Renal cortical epithelial cell (primary cell): ENCODE measurements around the gene TREH. TPM values are rescaled to one million over a fixed set of nuclear protein-coding genes. Genes with fewer than 3 reads are reported as not detected.
"Not testable (repeated sequence)": the region's sequence is repeated elsewhere in the genome, so short reads cannot be mapped to it uniquely, and the experiment has no call there.

Source experiments
- DNase-seq: peaks from one replicate; pipeline ENCODE4 v3.0.0-alpha.2; 2011; ENCODE audit warnings: low read depth
- total RNA-seq: library from RNA; depleted of rRNA; stranded (reverse); fragments of >200 nt; gene quantifications from 2 replicates; pipeline ENCODE4 v1.2.3, GENCODE V29; 2014

TREH gene, protein sequence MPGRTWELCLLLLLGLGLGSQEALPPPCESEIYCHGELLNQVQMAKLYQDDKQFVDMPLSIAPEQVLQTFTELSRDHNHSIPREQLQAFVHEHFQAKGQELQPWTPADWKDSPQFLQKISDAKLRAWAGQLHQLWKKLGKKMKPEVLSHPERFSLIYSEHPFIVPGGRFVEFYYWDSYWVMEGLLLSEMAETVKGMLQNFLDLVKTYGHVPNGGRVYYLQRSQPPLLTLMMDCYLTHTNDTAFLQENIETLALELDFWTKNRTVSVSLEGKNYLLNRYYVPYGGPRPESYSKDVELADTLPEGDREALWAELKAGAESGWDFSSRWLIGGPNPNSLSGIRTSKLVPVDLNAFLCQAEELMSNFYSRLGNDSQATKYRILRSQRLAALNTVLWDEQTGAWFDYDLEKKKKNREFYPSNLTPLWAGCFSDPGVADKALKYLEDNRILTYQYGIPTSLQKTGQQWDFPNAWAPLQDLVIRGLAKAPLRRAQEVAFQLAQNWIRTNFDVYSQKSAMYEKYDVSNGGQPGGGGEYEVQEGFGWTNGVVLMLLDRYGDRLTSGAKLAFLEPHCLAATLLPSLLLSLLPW
- not detected in 2 replicates for total RNA-seq

DNA sequence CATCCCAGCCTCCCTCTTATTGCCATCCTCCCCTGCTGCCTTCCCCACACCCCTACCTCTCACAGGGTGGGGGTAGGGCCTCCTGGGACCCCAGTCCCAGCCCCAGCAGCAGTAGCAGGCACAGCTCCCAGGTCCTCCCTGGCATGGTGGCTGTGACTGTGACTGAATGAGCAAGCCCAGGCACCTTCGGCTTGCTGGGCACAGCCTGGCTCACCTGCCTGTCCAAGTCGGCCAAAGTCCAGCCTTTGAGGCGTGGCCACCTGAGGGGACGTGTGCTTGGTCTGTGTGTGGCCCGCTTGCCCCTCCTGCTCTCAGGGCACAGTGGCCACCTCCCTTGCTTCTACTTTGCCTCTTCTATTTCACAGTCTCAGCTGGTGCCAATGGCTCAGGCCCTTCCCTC is at the start of gene TREH:
Gene TREH, minus strand, starts transcription at position 168 of the 400 bp plus-strand sequence. Its CDS starts 23 bp downstream, at position 145.
- no peak for DNase-seq

DNA sequence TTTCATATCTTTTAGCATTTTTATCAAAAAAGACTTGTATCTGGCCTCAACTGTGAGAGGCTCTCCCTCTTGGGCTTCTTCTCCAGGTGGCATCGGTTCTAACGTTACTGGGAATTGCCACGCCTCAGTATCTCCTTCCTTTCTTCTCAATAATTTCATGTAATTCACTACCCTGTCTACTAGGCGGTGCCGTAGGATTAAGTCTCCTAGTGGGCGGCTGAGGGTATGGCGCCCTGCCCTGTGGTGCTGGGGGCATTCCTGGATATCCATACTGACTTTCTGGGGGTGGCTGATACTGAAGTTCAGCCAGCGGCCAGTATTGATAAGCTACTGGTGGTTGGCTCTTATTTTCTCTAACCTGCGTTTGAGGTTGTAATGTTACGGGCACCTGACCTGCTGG is 48.7 kb upstream of the TREH start:
- DNase-seq = not testable (repeated sequence)

GRCh38 chr11:118727721-118728066 is 48.2 kb upstream of the TREH start:
- DNase-seq = peak; percentile 14

DNA sequence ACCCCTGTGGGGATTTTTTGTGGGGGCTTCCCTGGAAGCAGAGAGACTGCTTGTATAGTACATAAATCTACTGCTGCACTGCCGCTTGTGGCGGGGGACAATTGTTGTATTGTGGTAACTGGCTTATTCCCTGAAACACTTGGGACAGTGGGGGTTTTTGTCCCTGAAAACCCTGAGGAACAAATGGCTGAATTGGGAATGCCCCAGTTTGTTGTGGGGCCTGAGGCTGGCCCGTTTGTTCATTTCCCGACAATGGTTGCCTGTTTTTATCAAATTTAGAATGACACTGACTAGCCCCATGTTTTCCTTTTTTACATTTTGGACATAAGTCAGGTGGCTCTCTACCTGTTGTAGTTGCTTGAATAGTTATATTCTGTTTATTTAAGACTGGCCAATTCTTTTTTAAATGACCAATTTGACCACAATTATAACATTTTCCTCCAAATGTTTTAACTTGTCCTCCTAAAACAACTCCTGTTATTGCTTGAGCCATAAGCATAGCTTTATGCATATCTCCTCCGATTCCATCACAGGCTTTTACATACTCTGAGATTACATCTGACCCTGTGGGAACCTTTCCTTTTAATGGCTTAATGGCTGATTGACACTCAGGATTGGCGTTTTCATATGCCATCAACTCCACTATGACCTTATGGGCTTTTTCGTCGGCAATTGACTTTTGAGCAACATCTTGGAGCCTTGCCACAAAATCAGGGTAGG is 47.7 kb upstream of the TREH start:
- DNase-seq = not testable (repeated sequence)

- not testable (repeated sequence) for DNase-seq
Observed at GRCh38 chr11:118721478-118722015, 42.1 kb upstream of the TREH start.

DNA sequence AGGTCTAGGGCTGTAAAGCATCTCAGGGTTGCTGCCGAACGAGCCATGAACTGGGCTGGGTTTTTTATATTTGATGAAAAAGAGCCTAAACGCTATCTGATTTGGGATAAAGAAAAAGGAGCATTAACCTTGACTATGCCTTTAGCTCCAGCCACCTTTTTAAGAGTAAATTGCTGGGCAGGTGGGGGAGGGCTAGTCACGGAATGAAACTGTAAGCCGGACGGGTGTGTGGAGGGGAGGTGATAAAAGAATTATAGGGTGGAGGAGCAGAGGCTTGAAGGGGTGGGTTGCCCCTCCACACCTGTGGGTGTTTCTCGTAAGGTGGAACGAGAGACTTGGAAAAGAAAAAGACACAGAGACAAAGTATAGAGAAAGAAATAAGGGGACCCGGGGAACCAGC is 41.3 kb upstream of the TREH start:
- DNase-seq = not testable (repeated sequence)

- not testable (repeated sequence) for DNase-seq
Observed at GRCh38 chr11:118720078-118720477, 40.6 kb upstream of the TREH start.

DNA sequence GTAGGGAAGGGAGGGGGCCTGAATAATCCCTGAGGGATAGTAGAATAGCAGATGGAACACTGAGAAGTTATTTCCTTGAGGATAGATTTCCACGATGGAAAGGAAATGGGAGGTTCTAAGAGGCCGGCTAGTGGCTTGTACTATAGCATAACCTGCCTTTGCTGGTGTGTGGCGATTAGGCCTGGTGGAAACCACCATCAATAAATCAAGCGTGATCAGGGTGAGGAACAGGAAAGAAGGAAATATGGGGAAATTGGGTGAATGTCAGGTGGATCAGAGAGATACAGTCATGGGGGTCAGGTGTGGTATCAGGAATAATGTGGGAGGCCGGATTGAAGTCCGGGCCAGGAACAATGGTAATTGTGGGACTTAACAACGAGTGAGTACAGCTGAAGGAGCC is 39.1 kb upstream of the TREH start:
- DNase-seq = not testable (repeated sequence)

DNA sequence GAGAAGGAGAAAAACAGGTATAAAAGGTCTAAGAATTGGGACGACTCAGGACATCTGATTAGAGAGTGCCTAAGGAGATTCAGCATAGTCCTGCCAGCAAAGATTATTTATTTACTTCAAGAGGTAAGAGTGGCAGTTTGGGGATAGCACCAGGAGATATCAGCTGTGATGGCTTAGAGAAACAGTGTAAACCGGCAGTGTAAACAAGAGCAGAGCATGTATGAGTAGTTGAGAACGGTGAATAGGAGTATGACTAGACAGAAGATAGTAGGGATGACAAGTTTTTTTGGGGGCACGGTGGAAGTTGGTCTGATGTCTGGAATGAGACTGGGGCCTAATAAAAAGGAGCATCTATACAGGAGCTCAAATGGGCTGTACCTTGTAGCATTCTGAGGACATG is 38.3 kb upstream of the TREH start:
- not testable (repeated sequence) for DNase-seq

DNA sequence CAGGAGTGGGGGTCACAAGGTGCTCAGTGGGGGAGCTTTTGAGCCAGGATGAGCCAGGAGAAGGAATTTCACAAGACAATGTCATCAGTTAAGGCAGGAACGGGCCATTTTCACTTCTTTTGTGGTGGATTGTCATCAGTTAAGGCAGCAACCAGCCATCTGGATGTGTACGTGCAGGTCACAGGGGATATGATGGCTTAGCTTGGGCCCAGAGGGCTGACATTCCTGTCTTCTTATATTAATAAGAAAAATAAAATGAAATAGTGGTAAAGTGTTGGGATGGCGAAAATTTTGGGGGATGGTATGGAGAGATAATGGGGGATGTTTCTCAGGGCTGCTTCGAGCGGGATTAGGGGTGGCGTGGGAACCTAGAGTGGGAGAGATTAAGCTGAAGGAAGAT is 37.8 kb upstream of the TREH start:
- not testable (repeated sequence) for DNase-seq

DNA sequence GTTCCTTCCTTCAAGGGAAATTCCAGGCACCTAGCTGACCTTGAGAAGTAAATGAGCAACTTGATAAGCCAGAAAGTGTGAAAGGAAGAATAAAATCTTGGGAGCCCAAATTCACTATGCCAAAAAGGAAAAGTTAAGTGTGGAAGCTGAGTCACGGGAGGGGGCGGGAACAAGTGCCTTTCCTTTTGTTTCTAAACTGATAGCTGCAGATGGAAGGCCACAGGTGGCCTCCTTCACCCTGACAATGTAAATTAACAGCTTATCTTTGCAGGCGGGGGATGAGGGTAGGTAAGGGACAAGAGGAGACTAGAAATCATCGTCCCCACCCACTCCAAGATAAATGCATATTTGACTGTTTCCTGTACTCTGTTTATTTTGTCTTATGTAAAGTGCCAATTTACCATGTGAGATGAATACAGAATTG is 36.4 kb upstream of the TREH start:
- DNase-seq = no peak

- DNase-seq = no peak
Observed at GRCh38 chr11:118715245-118715831, 35.9 kb upstream of the TREH start.

DNA sequence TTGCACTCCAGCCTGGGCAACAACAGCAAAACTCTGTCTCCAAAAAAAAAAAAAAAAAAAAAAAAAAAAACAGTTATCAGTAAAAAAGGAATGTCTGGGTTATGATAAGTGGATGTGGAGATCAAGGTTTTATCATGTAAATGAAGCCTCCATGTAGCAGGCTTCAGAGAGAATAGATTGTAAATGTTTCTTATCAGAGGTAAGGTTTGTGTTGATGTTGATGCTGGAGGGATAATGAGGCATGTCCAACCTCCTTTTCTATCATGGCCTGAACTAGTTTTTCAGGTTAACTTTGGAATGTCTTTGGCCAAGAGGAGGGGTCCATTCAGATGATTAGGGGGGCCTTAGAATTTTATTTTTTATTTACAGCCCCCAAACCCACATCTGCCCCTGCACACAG is 35.4 kb upstream of the TREH start:
- no peak for DNase-seq

DNA sequence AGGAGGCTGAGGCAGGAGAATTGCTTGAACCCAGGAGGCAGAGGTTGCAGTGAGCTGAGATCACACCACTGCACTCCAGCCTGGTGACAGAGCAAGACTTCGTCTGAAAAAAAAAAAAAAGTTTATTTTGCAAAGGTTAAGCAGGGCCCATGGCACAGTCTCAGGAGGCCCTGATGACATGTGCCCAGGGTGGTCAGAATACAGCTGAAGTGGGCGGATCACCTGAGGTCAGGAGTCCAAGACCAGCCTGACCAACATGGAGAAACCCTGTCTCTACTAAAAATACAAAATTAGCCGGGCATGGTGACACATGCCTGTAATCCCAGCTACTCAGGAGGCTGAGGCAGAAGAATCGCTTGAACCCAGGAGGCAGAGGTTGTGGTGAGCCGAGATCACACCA is 35.0 kb upstream of the TREH start:
- DNase-seq = not testable (repeated sequence)

- no peak for DNase-seq
Observed at GRCh38 chr11:118708296-118708695, 28.8 kb upstream of the TREH start.

DNA sequence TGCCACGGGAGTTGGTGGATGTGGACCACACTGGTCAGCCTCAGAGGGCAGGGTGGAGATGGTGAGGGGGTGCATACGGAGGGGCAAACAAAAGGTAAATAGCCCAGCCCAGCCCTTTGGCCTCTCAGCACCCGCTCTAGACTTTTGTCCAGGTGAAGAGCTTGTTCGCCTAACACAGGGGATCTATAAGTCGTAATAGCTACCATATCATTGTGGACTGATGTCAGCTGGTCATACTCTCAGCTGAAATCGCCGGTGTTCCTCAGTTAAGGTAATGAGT is 27.0 kb upstream of the TREH start:
- no peak for DNase-seq

- no peak for DNase-seq
Observed at GRCh38 chr11:118705791-118706545, 26.5 kb upstream of the TREH start.

GRCh38 chr11:118705111-118705741 is 25.8 kb upstream of the TREH start:
- no peak for DNase-seq

DNA sequence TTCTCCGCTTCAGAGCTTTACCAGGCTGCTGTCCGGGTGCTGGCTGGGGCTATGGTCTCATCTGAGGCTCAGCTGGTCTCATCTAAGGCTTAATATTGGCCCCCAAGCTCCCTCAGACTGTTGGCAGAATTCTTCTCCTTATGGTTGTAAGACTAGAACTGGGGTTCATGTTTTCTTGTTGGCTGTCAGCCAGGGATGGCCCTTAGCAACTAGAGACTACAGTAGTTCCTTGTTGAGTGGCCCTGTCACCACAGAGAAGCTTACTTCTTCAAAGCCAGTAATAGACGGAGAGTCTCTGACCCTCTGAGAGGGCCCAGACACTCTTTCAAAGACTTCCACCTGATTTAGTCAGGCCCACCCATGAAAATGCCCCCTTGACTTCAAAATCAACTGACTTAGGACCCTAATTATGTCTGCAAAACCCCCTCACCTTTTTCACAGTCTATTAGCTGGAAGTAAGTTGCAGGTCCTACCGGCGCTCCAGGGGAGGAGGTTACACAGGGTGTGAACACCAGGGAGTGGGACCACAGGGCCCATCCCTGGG is 24.2 kb upstream of the TREH start:
- no peak for DNase-seq

GRCh38 chr11:118699506-118700220 is 20.2 kb upstream of the TREH start:
- DNase-seq = no peak
